ENCODE results near the gene SLC6A12.

- no peak for TF ChIP-seq EZH2 (IDR thresholded peaks at IDR 0.05; ENCODE audit: borderline replicate concordance, low read depth, low read length, severe bottlenecking)
- no peak for TF ChIP-seq CTCF (IDR thresholded peaks at IDR 0.05; ENCODE audit: extremely low read depth in 1 of 2, insufficient read depth in 1 of 2, low read depth in 1 of 2, low read length in 2 of 2)
- TF ChIP-seq POLR2A (IDR thresholded peaks at IDR 0.05; ENCODE audit: low read depth, low read length) = no peak
- TF ChIP-seq POLR2AphosphoS5 (IDR thresholded peaks at IDR 0.05; ENCODE audit: insufficient read depth, low read depth, low read length) = no peak
- TF ChIP-seq MYC (IDR thresholded peaks at IDR 0.05; ENCODE audit: low read depth, low read length) = no peak
Observed at GRCh38 chr12:171743-172676, 41.9 kb downstream of the SLC6A12 start.

All from endothelial cell of umbilical vein (primary cell).